NOMO-1 (cell line): ENCODE data around the gene TMEM150C.

Experiments used
- DNase-seq, 2 experiments: peaks; one replicate each; lab custom pipeline; 2025; ENCODE audit not compliant: unreplicated experiment in 2 of 2; lab: John Stamatoyannopoulos, UW

TMEM150C gene

GRCh38 chr4:82561786-82562563 is at the start of gene TMEM150C:
TSS of gene TMEM150C (minus strand) at chr4:82561988. CDS start at chr4:82504657, 57,331 bp downstream.
- no peak for DNase-seq

DNA sequence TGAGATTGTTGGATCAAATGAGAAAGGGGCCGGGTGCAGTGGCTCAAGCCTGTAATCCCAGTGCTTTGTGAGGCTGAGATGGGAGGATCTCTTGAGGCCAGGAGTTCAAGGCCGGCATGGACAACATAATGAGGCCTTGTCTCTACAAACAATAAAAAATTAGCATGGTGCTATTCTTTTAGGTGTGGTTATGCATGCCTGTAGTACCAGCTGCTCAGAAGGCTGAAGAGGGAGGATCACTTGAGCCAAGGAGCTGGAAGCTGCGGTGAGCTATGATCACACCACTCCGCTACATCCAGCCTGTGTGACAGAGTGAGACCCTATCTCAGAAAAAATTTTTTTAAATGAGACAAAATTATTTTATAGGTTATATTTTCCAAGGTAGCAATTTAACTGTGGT is 49.7 kb upstream of the TMEM150C start:
- no peak for DNase-seq

GRCh38 chr4:82610041-82610440 is 48.3 kb upstream of the TMEM150C start:
- no peak for DNase-seq

- DNase-seq = no peak
These were observed 44.8 kb upstream of the TMEM150C start for GRCh38 chr4:82606622-82607021.

DNA sequence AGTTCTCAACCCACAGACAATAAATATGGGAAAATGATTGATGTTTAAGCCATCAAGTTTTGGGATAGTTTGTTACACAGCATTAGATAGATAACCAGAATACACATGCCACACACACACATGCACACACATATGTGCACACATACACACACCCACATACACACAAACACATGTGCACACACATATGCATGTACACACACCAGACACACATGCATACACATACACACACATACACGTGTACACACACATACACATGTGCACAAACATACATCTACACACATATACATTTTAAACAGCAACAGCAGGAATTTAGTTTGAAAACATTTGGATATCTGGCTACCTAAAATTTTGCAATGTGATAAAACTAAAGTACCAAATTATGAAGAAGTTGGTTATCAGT is 42.7 kb upstream of the TMEM150C start:
- no peak for DNase-seq

DNA sequence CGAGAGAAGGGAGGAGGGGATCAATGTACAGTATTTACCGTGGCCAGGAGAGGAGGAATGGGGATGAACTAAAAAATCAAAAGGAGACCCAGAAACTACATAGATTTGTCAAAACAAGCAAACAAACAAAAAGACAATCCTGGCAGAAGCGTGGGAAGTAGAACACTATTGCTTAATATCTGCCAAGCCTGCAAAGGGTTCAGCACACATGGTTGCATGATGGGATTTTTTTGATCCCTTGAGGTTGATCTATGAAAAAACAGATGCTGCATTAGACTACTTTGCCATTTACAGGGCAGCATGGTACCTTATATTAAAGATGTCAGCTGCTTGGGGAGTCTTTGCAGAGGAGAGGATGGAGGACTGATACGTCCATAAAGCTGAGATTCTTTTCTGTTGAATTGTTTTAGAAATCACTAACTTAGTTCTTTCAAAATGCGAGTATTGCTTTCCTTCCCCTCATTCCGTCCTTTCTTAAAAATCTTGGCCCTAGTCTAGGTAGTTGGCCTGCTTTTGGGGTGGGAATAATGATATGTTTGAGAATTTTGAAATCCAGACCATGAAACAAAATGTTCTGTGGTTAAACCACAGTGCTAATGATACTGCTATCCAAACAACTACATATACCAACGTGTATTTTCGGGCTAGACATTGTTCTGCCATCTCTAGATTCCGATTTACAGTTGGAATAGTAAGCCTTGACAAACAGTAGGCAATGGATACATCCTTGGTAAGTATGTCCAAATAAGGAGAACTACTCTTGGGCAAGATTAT is 39.6 kb upstream of the TMEM150C start:
- DNase-seq = no peak

DNA sequence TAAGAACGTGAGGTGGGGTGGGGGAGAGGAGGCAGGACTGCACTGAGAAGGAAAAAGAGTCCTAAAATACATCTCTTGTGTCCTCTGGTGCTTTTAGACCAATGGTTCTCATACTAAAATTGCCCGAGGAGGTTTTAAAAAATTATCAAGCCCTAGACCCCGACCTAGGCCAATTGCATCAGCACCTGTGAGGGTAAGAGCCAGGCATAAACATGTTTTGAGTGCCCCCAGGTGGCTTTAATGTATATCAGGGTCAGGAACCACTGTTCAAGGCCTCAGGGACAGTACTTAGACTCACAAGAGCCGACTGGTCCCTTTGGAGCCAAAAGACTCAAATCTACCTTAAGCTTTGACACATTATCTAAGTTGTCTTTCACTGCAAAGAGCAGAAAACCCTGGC is 37.5 kb upstream of the TMEM150C start:
- DNase-seq = no peak

DNA sequence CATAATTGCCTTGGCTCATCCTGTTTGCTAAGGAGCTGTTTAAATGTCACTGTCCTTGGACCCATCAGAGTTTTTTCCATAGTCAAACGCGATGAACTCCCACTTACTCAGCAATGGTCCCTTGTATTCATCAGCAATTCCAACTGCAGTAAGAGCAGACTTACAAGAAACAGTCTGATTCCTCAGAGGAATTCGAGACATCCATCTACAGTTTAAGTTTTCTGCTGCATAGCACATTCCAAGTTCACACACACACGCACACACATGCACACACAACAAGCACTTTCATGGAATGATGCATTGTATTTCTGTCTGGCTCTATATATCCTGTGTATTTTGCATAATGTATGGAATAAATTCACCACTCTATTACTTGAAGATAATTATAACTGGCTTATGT is 32.7 kb upstream of the TMEM150C start:
- DNase-seq = no peak

GRCh38 chr4:82593411-82593810 is 31.6 kb upstream of the TMEM150C start:
- no peak for DNase-seq

GRCh38 chr4:82592639-82593038 is 30.9 kb upstream of the TMEM150C start:
- no peak for DNase-seq

- DNase-seq = no peak
These were observed 29.8 kb upstream of the TMEM150C start for GRCh38 chr4:82591592-82591991.

- DNase-seq = no peak
These were observed 28.0 kb upstream of the TMEM150C start for GRCh38 chr4:82589756-82590155.

DNA sequence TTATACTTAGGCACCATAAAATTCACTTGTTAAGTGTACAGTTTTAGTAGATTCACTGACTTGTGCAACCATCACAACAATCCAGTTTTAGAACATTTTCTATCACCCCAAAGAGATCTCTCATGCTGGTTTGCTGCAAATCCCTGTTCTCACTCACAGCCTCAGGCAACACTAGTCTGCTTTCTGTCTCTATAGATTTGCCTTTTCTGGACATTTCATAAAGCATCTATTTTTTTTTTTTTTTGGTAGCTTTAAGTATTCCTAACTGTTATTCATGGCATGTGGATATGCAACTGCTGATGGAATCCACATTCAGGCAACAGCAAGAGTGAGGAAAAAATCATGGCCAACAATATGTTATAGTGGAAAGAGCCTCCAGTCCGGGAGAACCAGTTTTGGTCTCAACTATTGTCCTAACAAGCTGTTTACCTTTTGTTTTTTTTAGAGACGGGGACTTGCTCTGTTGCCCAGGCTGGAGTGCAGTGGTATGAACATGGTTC is 27.0 kb upstream of the TMEM150C start:
- DNase-seq = no peak

GRCh38 chr4:82587826-82588540 is 26.2 kb upstream of the TMEM150C start:
- no peak for DNase-seq

- DNase-seq = no peak
These were observed 24.1 kb upstream of the TMEM150C start for GRCh38 chr4:82585690-82586435.

- no peak for DNase-seq
These were observed 23.1 kb upstream of the TMEM150C start for GRCh38 chr4:82584931-82585330.

DNA sequence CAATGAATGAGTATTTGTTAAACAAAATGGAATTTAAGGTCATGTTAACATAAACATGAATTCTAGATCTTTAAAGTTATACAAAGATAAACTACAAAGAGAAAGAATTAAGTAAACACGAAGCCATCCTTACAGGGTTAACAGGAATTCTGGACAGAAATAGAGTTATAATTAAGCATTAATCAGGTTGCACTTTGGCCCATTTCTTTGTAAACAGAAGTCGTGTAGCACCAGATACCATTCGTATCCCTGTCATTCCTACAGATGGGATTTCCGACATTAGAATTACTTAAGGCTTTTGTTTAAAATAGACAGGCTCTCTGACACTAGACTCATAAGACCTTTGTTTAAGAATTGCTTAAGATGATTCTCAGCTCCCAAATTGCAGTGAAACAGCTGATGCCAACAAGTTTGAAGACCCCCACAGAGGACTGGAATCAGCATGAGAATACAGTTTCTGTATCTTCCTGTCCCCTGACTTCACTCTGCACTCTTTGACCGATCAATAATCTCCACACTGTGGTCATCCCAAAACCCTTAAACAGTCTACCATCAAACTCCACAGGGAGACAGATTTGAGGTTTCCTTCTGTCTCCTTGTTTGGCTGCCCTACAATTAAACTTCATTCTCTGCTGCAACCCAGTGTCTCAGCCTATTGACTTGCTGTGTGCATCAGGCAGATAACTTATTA is 22.3 kb upstream of the TMEM150C start:
- DNase-seq = no peak

GRCh38 chr4:82579932-82580331 is 18.1 kb upstream of the TMEM150C start:
- DNase-seq = no peak

DNA sequence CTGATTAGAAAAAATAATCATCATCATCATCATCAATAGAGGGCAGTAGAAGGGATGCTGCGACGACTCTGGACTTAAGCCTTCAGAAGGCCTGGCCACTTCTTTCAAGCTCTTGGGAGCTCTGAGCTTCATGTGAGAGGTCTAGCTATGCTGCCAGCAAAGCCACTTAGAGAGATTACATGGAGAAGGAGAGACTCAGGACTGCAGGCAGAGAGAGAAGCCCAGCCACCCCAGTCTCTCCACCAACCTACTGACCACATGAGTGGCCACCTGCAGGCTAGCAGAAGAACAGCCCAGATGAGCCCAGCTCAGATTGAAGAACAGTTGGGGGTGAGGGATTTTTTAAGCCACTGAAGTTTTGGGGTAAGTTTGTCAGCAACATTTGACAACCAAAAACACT is 17.1 kb upstream of the TMEM150C start:
- DNase-seq = no peak

GRCh38 chr4:82577451-82577850 is 15.7 kb upstream of the TMEM150C start:
- no peak for DNase-seq
